SU-DHL-6 (cell line): ENCODE data around the gene PLEKHG3.

Source experiments
- H2AFZ ChIP-seq: fragments of 200-600 bp; sonication (generic); 2 replicates; pipeline ENCODE4 v1.6.1; 2014; ENCODE audit warnings: low read depth, mild to moderate bottlenecking, moderate library complexity, mixed read lengths, antibody characterized with exemption, low read length; ENCODE audit not compliant: severe bottlenecking
- H3F3A ChIP-seq: fragments of 200-600 bp; shearing (Covaris generic); 2 replicates; pipeline ENCODE4 v1.6.0; 2016; ENCODE audit warnings: antibody characterized with exemption, mild to moderate bottlenecking; ENCODE audit not compliant: insufficient read depth
- H3K27ac ChIP-seq: fragments of 200-600 bp; sonication (generic); 2 replicates; pipeline ENCODE4 v1.5.1; 2016; ENCODE audit warnings: low read depth, mild to moderate bottlenecking, low read length, moderate library complexity, mixed read lengths
- H3K27me3 ChIP-seq: fragments of 200-600 bp; sonication (generic), shearing (Covaris generic); 2 replicates; pipeline ENCODE4 v1.6.0; 2014; ENCODE audit warnings: mild to moderate bottlenecking, low read length
- H3K36me3 ChIP-seq: fragments of 200-600 bp; sonication (generic); 2 replicates; pipeline ENCODE4 v1.6.1; 2014; ENCODE audit warnings: mild to moderate bottlenecking, low read length, mixed read lengths
- H3K4me2 ChIP-seq: fragments of 300-600, 200-600 bp; shearing (Covaris generic), sonication (generic); 2 replicates; pipeline ENCODE4 v1.6.0; 2014; ENCODE audit warnings: low read length, low read depth, mild to moderate bottlenecking; ENCODE audit not compliant: poor library complexity, severe bottlenecking
- H3K4me3 ChIP-seq: fragments of 200-600 bp; sonication (generic); 2 replicates; pipeline ENCODE4 v1.5.1; 2014; ENCODE audit warnings: antibody characterized with exemption, low read length, mild to moderate bottlenecking, mixed read lengths; ENCODE audit not compliant: insufficient read depth, poor library complexity, severe bottlenecking
- H3K79me2 ChIP-seq: fragments of 200-600 bp; sonication (generic); 2 replicates; pipeline ENCODE4 v1.6.1; 2014; ENCODE audit warnings: mild to moderate bottlenecking, low read length, moderate library complexity; ENCODE audit not compliant: insufficient read depth
- H3K9ac ChIP-seq: fragments of 200-600 bp; sonication (generic); 2 replicates; pipeline ENCODE4 v1.7.0; 2014; ENCODE audit warnings: mild to moderate bottlenecking, low read length
- H3K9me2 ChIP-seq: fragments of 200-600 bp; sonication (generic); replicated peaks from 2 replicates; pipeline ENCODE4 v1.6.1; 2014; ENCODE audit warnings: low read length; ENCODE audit not compliant: insufficient read depth
- H3K9me3 ChIP-seq: fragments of 200-600 bp; sonication (generic); 2 replicates; pipeline ENCODE4 v1.6.1; 2014; ENCODE audit warnings: low read length, mixed read lengths; ENCODE audit not compliant: insufficient read depth
- H4K20me1 ChIP-seq: fragments of 200-600 bp; sonication (generic); 2 replicates; pipeline ENCODE4 v1.6.1; 2014; ENCODE audit warnings: low read depth, mild to moderate bottlenecking, antibody characterized with exemption, low read length, moderate library complexity, mixed read lengths
- CTCF ChIP-seq: fragments of 200-600 bp; sonication (generic); IDR thresholded peaks from one replicate; pipeline ENCODE4 v1.5.1; 2017; ENCODE audit warnings: antibody characterized with exemption, mild to moderate bottlenecking, low read length, moderate library complexity; ENCODE audit not compliant: insufficient read depth, poor library complexity, severe bottlenecking
- EZH2phosphoT487 ChIP-seq: fragments of 200-600 bp; sonication (generic), shearing (Covaris generic); conservative IDR thresholded peaks from 2 replicates; pipeline ENCODE4 v1.6.1; 2018; ENCODE audit warnings: mild to moderate bottlenecking, antibody characterized with exemption, low read length, moderate library complexity, mixed read lengths

Gene PLEKHG3

DNA sequence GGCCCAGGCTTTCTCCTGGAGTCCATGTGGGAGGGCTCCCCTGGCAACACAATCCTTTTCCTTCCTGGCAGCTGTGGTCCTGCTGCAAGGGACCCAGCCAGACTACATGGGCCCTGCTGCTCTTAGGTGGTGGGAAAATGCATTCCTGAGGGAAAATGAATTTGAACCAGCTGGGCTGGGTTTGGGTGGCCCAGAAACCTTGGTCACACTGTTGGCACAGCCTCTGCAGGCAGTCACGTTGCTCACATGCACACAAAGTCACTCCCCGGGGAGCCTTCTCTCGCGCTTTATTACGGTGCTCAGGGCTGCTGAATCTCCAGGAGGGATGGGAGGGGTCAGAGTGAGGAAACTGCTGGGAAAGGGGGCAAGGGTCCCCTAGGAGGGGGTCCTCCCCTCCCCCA, 17.2 kb downstream of the PLEKHG3 start:
- H3K9ac ChIP-seq, result no peak overlapping the region
- no peaks in the 10 kb centered on the region for H3K9me2 ChIP-seq
- no peaks in the 10 kb centered on the region for H3K36me3 ChIP-seq
- H3K79me2 ChIP-seq, result no peaks in the 10 kb centered on the region
- H3K4me2 ChIP-seq, result no peak overlapping the region
- H3K27me3 ChIP-seq, result no peaks in the 10 kb centered on the region
- H3K9me3 ChIP-seq, result no peaks in the 10 kb centered on the region
- no peak overlapping the region for H3K27ac ChIP-seq
- H4K20me1 ChIP-seq, result no peaks in the 10 kb centered on the region
- no peak overlapping the region for H3K4me3 ChIP-seq
- no peak overlapping the region for H2AFZ ChIP-seq
- H3F3A ChIP-seq, result no peaks in the 10 kb centered on the region
- TF ChIP-seq EZH2phosphoT487 (no peak), CTCF (no peak)

DNA sequence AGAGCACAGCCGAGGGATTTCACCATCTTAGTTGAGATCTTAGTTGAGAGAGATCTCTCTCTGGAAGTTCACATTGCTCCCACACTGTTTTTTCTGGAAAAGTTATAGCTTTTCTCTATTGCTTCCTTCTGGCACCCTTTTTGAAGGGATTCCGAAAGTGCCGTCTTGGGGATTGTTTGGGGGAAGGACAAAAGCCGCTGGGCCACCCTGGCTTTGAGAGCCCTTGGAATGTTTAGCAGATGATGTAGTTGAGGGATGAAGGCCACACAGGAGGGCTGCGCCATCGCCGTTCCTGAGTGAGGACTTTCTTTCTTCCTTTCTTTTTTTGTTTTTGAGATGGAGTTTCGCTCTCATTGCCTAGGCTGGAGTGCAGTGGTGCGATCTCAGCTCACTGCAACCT, 17.7 kb downstream of the PLEKHG3 start:
- Histone ChIP-seq H3K9me3 (no peaks in the 10 kb centered on the region), H3K9ac (no peak overlapping the region), H3K4me2 (no peak overlapping the region), H3K27me3 (no peaks in the 10 kb centered on the region), H3K36me3 (no peaks in the 10 kb centered on the region), H3K79me2 (no peaks in the 10 kb centered on the region), H4K20me1 (no peaks in the 10 kb centered on the region), H3K27ac (no peak overlapping the region), H3F3A (no peaks in the 10 kb centered on the region), H3K4me3 (no peak overlapping the region), H2AFZ (no peak overlapping the region), H3K9me2 (no peaks in the 10 kb centered on the region)
- no peak for TF ChIP-seq EZH2phosphoT487
- no peak for TF ChIP-seq CTCF

DNA sequence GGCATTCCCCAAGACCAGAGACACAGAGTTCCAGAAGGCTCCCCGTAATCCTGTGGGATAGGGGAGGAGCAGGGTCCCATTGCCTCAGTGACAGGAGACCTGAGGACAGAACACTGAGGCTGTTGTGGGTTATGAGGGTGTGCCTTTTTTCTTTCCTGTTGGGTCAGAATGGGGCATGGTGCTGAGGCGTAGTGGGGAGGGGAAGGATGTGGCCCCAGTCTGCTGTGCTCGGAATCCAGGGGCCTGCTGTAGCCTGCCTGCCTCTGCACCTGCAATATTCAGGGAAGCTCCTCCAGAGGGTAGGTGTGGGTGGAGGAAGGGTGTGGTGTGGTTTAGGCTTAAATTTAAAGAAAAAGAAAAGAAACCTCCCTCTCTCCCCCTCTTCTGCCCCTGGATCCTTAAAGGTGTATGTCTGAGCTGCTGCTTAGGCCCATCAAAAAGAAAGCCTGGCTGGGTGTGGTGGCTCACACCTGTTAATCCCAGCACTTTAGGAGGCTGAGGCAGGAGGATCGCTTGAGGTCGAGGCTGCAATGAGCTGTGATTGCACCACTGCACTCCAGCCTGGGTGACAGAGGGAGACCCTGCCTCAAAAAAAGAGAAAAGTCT, 18.7 kb downstream of the PLEKHG3 start:
- H3K9me2 ChIP-seq, result no peaks in the 10 kb centered on the region
- H2AFZ ChIP-seq, result no peak overlapping the region
- no peaks in the 10 kb centered on the region for H3F3A ChIP-seq
- no peaks in the 10 kb centered on the region for H3K27me3 ChIP-seq
- H3K9me3 ChIP-seq, result no peaks in the 10 kb centered on the region
- no peaks in the 10 kb centered on the region for H3K79me2 ChIP-seq
- no peak overlapping the region for H3K27ac ChIP-seq
- no peaks in the 10 kb centered on the region for H3K36me3 ChIP-seq
- H3K9ac ChIP-seq, result no peak overlapping the region
- TF ChIP-seq EZH2phosphoT487, result no peak
- no peak for TF ChIP-seq CTCF
- no peaks in the 10 kb centered on the region for H4K20me1 ChIP-seq
- H3K4me3 ChIP-seq, result no peak overlapping the region
- no peak overlapping the region for H3K4me2 ChIP-seq
